ENCODE measurements around the gene ARHGAP6. TPM values are rescaled to one million over a fixed set of nuclear protein-coding genes. Genes with fewer than 3 reads are reported as not detected.

Gene ARHGAP6
- total and polyA plus RNA-seq, 2 of the 4 experiments (the other 2 are of a cell fraction): 1.4 to 1.8 TPM

DNA sequence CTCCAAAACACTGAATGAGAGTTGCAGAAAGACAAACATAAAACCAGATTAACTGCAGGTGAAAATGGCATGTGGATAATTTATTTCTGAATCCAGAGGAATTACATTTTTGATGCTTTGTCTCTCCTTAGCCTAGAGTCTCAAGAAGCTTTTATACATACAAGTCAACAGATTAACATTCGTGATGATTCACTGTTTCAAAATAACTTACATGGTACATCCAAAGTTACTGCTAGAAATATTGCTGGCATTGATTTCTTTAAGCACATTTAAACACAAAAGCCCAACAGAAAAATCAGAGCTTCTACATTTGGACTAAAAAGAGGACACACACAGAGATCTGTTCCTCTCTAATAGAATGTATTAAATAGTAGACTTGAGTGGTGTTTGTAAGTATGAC lies 266.9 kb downstream of the ARHGAP6 start:
- WGBS, 2 experiments (ENCODE audit: extremely low coverage in 2 of 2, insufficient read length in 1 of 2): no CpG with 5 or more reads among the region's 1 CpG
- CTCF ChIA-PET: no interaction called here
- BruUV-seq (replicated peaks): no TSS peak

More for the DNA sequence above, 266.9 kb downstream of the ARHGAP6 start:
- Histone ChIP-seq H3K4me3 (ENCODE audit: insufficient read depth, low read depth, low read length) (no peak overlapping the region), H3K14ac (replicated peaks; ENCODE audit: low read depth, low read length) (no peak overlapping the region), H4K91ac (ENCODE audit: insufficient read depth, low read depth, low read length) (no peak overlapping the region), H3K4ac (ENCODE audit: low read depth, low read length) (no peak overlapping the region), H3K9me3 (ENCODE audit: control insufficient read depth, insufficient read depth, low read length) (no peaks in the 10 kb centered on the region), H3K36me3 (ENCODE audit: control insufficient read depth, insufficient read depth, low read length) (no peaks in the 10 kb centered on the region), H3K23ac (ENCODE audit: low read depth, low read length) (no peak overlapping the region), H2BK5ac (ENCODE audit: low read depth, low read length, poor library complexity, severe bottlenecking) (no peak overlapping the region), H3K4me2 (ENCODE audit: low read depth, low read length) (no peak overlapping the region), H3K56ac (ENCODE audit: extremely low read depth, insufficient read depth, low read length) (no peak overlapping the region), H2BK20ac (ENCODE audit: low read depth, low read length) (no peak overlapping the region), H3K4me1 (ENCODE audit: control insufficient read depth, insufficient read depth, low read length) (0 out of 2 replicates have a peak, but pooled peaks cover 2% of the 10 kb centered on the region), H4K5ac (ENCODE audit: low read depth, low read length) (no peak overlapping the region), H2AFZ (replicated peaks; ENCODE audit: low read length, poor library complexity) (no peak overlapping the region), H3K27me3 (ENCODE audit: control insufficient read depth, insufficient read depth, low read length) (no peaks in the 10 kb centered on the region), H3K79me1 (ENCODE audit: low read depth in 1 of 2, low read length in 2 of 2) (no peaks in the 10 kb centered on the region; a peak in 1 of 4 replicates), H2AK5ac (ENCODE audit: low read depth, low read length) (no peak overlapping the region), H2BK120ac (ENCODE audit: low read depth, low read length) (no peak overlapping the region), H3K9me1 (ENCODE audit: insufficient read depth, low read length) (no peaks in the 10 kb centered on the region), H3K9ac (ENCODE audit: low read depth, low read length) (no peak overlapping the region), H3K27ac (ENCODE audit: insufficient read depth, low read length) (no peak overlapping the region), H4K20me1 (ENCODE audit: insufficient read depth, low read length) (no peaks in the 10 kb centered on the region), H2AK9ac (replicated peaks; ENCODE audit: low read depth, low read length, poor library complexity) (no peak overlapping the region), H4K8ac (ENCODE audit: low read depth in 2 of 2, low read length in 2 of 2) (no peak overlapping the region), H3K18ac (ENCODE audit: low read depth, low read length) (no peak overlapping the region), H2BK15ac (ENCODE audit: low read depth, low read length) (no peak overlapping the region)
- POLR2A ChIA-PET (ENCODE audit: unreplicated experiment): no interaction called here
- in situ Hi-C loops (cut with MboI; ENCODE audit: low sequenced_read_pairs) (no loop called here), intact Hi-C loops (cut with micrococcal nuclease) (no loop called here), dilution Hi-C loops (cut with HindIII; ENCODE audit: low sequenced_read_pairs, unreplicated experiment) (no loop called here)
- ATAC-seq (ENCODE audit: low read depth) (no peak), DNase-seq (peak; percentile 37)
- TF ChIP-seq MXI1 (IDR thresholded peaks at IDR 0.05; ENCODE audit: borderline replicate concordance, low read depth, low read length) (no peak), CHD1 (IDR thresholded peaks at IDR 0.05; ENCODE audit: low read depth, low read length) (no peak)
